Measurements from ENCODE around the gene TRIM9.

TRIM9 gene

DNA sequence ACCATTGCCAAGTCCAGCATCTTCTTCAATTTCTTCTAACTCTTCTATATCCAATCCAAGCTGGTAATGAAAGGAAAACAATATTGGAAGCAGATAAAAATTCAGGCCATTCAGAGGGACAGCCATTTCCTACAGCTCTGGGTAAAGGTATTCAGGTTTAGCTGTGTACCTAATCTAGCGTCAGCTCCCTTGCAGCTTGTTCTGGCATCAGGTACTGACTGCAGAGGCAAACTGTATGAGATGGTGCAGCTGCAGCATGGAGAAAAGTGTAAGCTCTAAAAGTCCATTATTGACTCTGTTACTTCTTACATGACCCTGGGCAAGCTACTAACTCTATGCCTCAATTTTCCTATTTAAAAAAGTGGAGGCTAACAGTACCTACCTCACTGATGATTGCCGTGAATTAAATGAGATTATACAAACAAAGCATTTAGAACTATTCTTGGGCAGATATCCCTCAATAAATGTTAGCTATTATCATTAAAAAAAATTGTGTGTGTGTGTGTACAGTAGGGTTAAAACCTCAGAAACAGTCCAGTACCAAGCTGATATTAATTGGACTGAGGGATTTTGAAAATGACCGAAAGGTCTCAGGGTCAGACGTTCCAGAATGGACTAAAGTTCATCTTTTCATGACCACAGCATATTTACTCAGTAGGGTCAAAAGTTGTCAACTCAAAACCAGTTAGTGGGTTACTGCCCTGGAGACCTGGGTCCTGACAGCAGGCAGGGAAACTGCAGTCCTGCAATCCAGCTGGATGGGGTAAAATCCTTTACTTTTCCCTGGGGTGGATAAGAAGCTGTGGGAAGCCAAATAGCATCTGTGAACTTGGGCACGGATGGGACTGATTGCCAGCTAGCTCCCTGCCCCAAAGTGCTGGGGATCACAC, 159.5 kb downstream of the TRIM9 start:
- no peak for DNase-seq (ENCODE audit: low spot score)

DNA sequence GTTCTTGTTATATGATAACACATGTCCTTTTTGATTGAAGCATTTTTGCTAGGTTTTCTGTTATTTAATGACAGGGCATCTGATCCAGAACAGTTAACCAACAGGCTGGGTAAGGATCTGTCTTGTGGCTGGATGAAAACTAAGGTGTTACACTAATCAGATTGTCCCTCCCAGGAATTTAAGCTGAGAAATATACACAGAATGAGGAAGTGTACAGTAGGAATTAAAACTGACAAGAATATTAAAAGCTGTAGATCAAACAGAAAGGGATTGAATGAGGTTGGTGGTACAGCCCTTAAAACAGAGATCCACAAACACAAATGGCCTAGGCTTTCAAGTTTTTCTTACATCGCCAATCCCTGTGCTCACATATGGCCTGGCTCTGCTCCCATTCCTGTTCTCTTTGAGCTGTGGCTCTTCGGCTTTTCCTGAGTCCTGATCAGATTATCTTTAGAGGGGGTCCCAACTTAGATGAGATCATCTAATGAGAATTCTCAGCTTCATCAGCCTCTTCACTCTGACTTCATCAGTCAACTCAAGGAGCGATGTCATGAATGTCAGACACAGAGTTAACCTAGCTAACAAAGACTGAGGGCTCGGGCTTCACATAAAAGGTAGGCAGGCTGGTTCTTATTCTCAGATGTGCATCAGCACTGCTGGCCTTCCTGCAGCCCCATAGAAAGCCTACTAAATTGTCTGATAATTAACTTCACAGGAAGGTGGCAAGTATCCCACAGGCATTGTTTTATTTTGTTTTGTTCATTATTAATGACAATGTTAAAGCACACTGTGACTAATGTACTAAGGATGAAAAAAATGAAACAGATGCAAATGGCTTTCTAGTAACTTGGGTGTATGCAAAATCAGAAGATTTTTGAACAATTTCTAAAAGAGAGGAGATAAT, 162.1 kb downstream of the TRIM9 start:
- no peak for DNase-seq (ENCODE audit: low spot score)

DNA sequence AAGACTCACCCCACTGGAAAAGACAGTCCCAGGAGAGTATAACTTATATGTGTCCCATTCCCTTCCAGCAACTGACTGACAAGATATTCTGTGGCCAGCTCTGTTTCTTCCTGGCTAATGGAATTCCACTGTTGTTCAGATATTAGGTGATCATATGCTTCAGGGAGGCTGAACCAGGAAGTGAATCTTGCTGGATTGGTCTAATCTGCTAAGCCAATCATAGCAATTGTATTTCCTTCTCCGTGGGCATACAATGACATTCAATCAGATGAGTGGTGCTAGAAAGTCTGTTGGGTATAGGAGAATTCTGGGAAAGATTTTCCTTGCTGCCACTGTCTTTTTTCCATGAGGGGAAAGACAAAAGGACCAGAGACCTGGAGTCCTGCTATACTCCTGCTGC, 162.7 kb downstream of the TRIM9 start:
- DNase-seq (ENCODE audit: low spot score): peak; percentile 41

DNA sequence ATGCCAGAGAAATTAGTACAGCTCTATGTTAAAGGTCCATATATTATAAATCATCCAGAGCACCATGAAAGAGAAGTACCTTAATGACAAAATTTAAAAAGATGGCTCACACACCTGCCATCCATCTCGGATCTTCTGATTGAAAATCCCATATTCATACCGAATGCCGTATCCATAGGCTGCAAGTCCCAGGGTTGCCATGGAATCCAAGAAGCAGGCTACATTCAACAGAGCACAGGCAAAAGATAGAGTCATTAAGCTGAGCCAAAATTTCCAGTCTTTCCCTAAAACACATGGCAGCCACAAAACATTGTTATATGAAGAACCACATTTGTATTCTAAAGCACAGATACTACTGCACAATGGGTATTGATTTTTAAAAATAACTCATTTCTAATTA, 163.3 kb downstream of the TRIM9 start:
- no peak for DNase-seq (ENCODE audit: low spot score)

DNA sequence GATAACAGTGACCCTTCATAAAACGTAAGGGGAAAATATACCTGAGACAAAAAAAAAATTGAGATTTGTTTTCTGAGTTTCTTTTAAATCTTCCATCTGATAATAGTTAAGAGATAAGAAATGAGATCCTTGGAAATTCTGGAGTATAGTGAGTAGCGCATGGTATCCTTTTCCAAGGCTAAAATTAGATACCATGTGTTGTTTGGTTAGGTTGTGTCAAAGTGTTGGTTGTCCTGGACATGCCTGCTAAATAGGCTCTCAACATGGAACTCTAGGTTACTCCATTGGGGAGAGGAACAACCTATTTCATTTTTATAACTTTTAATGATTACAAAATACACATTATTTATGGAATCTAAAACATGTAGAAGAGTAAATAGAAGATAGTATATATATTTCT, 165.4 kb downstream of the TRIM9 start:
- DNase-seq (ENCODE audit: low spot score): no peak

DNA sequence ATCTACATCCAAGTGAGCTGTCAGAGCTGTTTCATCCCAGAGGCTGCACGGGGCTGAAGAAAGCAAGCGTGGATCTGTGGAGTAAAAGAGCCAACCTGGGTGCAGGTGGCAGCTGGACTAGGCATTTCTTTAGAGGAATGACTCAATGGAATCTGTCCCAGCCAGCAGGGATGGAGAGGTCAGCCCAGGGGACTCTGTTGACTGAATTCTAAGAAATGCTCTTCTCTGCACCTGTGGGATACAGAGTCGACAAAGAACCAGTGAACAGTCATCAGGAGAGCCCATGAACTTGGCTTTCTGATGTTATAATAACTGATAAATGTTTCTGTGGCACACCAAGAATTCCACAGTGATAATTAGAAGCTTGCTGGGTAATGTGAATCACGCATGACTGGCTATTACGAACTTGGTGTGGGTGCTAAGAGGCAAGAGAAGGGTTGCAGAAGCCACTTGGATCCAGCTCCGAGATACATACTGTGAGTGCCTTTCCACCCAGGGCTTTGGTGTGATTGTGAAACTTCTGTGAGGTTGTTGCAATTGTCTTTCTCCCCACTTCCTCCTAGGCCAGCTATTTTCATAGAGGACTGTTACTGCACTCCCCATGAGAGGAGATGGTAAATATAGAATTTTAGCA, 166.8 kb downstream of the TRIM9 start:
- peak; percentile 62 for DNase-seq (ENCODE audit: low spot score)

DNA sequence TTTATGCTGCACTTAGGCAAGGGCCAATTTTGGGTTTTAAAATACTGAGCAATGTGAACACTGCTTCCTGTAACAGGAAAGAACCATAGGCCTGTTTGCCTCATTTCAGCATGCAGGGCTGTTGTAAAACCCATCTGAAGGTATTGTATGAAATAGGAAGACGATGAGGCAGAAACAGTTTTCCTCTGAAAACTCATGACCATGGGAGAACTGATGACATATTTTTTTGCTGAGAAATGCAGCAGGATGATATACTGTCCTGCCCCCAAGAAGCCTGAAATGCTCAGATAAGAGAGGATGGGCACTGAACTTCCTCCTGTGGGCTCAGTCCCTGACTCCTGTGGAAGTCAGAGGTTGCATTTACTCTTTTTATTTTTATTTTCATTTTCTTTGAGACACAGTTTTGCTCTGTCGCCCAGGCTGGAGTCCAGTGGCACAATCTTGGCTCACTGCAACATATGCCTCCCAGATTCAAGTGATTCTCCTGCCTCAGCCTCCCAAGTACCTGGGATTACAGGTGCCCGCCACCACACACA, 168.0 kb downstream of the TRIM9 start:
- DNase-seq (ENCODE audit: low spot score): no peak

Measured in pons (tissue), 1 donor.